ENCODE data around the gene NACC2.

DNA sequence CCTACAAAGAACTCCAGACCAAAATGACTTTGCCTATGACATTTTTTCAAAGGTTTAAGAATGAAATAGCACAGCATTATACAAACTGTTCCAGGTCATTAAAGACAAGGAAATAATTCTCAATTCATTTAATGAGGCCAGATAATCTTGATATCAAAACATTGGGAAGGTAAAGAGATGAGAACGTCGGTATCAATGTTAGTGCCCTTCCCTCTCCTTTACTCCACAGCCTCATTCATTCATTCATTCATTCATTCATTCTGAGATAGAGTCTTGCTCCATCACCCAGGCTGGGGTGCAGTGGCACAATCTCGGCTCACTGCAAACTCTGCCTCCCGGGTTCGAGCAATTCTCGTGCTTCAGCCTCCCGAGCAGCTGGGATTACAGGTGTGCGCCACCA, 64.0 kb downstream of the NACC2 start:
- TF ChIP-seq, protein P1, sequence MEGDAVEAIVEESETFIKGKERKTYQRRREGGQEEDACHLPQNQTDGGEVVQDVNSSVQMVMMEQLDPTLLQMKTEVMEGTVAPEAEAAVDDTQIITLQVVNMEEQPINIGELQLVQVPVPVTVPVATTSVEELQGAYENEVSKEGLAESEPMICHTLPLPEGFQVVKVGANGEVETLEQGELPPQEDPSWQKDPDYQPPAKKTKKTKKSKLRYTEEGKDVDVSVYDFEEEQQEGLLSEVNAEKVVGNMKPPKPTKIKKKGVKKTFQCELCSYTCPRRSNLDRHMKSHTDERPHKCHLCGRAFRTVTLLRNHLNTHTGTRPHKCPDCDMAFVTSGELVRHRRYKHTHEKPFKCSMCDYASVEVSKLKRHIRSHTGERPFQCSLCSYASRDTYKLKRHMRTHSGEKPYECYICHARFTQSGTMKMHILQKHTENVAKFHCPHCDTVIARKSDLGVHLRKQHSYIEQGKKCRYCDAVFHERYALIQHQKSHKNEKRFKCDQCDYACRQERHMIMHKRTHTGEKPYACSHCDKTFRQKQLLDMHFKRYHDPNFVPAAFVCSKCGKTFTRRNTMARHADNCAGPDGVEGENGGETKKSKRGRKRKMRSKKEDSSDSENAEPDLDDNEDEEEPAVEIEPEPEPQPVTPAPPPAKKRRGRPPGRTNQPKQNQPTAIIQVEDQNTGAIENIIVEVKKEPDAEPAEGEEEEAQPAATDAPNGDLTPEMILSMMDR (IDR thresholded peaks at IDR 0.05) = no peak
- no peak for TF ChIP-seq POLR2A (IDR thresholded peaks at IDR 0.05; ENCODE audit: low read depth)

Data from esophagus muscularis mucosa (tissue), 3 donors.